Sigmoid colon (tissue), 4 donors: ENCODE results near the gene AGAP2.

Source experiments
- CTCF ChIP-seq, 4 experiments: fragments of 450-650 bp in 3 of 4; fragments of 200-600 bp in 1 of 4; IDR thresholded peaks; one replicate each; pipeline ENCODE4 v1.5.1; 2016 to 2019; ENCODE audit warnings: antibody characterized with exemption in 4 of 4, mild to moderate bottlenecking in 3 of 4, moderate library complexity in 2 of 4
- EP300 ChIP-seq, 4 donors: sonication (generic); formaldehyde crosslinking; IDR thresholded peaks; one replicate each; pipeline ENCODE4 v1.6.1; 2017; ENCODE audit warnings: antibody characterized with exemption in 4 of 4
- POLR2A ChIP-seq, 2 donors: fragments of 450-650 bp; IDR thresholded peaks; one replicate each; pipeline ENCODE4 v1.6.1; 2016; ENCODE audit warnings: antibody characterized with exemption in 2 of 2, mild to moderate bottlenecking in 2 of 2, moderate library complexity in 2 of 2

GRCh38 chr12:57749061-57749460, 10.5 kb upstream of the AGAP2 start:
- TF ChIP-seq CTCF (IDR thresholded peaks at IDR 0.05) = no peak
- TF ChIP-seq POLR2A (IDR thresholded peaks at IDR 0.05) = no peak
- no peak for TF ChIP-seq EP300 (IDR thresholded peaks at IDR 0.05)
